Keratinocyte (primary cell): ENCODE results near the gene MOGAT1. TPM values are rescaled to one million over a fixed set of nuclear protein-coding genes. Genes with fewer than 3 reads are reported as not detected.

Experiments
- DNase-seq: peaks from one replicate; pipeline ENCODE4 v3.0.0-alpha.2; 2011; ENCODE audit warnings: low read depth, missing footprints, low spot score
- FAIRE-seq: peaks from 2 replicates; lab custom pipeline; 2011; peaks lifted over from hg19 to GRCh38; lab: Jason Lieb, UNC
- H2AFZ ChIP-seq: 2 replicates; pipeline ENCODE4 v1.6.0; 2012; ENCODE audit warnings: low read length, control low read depth, inconsistent platforms; ENCODE audit not compliant: control insufficient read depth
- H3K27ac ChIP-seq: 2 replicates; pipeline ENCODE4 v1.5.1; 2011; ENCODE audit warnings: low read length; ENCODE audit not compliant: control insufficient read depth, insufficient read depth
- H3K27me3 ChIP-seq: 3 replicates; pipeline ENCODE4 v1.6.0; 2011; ENCODE audit warnings: low read length; ENCODE audit not compliant: control insufficient read depth, insufficient read depth; ENCODE audit errors: extremely low read depth
- H3K36me3 ChIP-seq, 2 experiments: 2 replicates in 1 of 2; 3 replicates in 1 of 2; pipeline ENCODE4 v1.5.1; 2011; ENCODE audit warnings: low read length in 2 of 2, mild to moderate bottlenecking in 1 of 2; ENCODE audit not compliant: control insufficient read depth in 2 of 2, insufficient read depth in 2 of 2; ENCODE audit errors: extremely low read depth in 1 of 2
- H3K4me1 ChIP-seq: 3 replicates; pipeline ENCODE4 v1.5.1; 2011; ENCODE audit warnings: low read length; ENCODE audit not compliant: control insufficient read depth, insufficient read depth; ENCODE audit errors: extremely low read depth
- H3K4me2 ChIP-seq: 3 replicates; pipeline ENCODE4 v1.6.0; 2011; ENCODE audit warnings: low read depth, low read length; ENCODE audit not compliant: control insufficient read depth, insufficient read depth; ENCODE audit errors: extremely low read depth
- H3K4me3 ChIP-seq, 3 experiments: fragments of 200-600 bp in 1 of 3; sonication (generic) in 1 of 3; 2 replicates in 2 of 3; 3 replicates in 1 of 3; pipeline ENCODE4 v1.5.1; 2011 to 2016; ENCODE audit warnings: low read length in 3 of 3, mild to moderate bottlenecking in 3 of 3, control low read depth in 2 of 3, inconsistent platforms in 1 of 3, low read depth in 1 of 3, mixed read lengths in 1 of 3, mixed run types in 1 of 3, moderate library complexity in 1 of 3; ENCODE audit not compliant: control insufficient read depth in 2 of 3, insufficient read depth in 2 of 3; ENCODE audit errors: extremely low read depth in 1 of 3
- H3K79me2 ChIP-seq: 2 replicates; pipeline ENCODE4 v1.6.0; 2012; ENCODE audit warnings: low read length; ENCODE audit not compliant: control insufficient read depth, insufficient read depth
- H3K9ac ChIP-seq: 3 replicates; pipeline ENCODE4 v1.6.0; 2011; ENCODE audit warnings: low read length; ENCODE audit not compliant: control insufficient read depth, insufficient read depth; ENCODE audit errors: extremely low read depth
- H3K9me1 ChIP-seq: 3 replicates; pipeline ENCODE4 v1.6.0; 2011; ENCODE audit warnings: low read length; ENCODE audit not compliant: control insufficient read depth, insufficient read depth; ENCODE audit errors: extremely low read depth
- H3K9me3 ChIP-seq: 2 replicates; pipeline ENCODE4 v1.5.1; 2012; ENCODE audit warnings: low read depth, low read length; ENCODE audit not compliant: control insufficient read depth
- H4K20me1 ChIP-seq: 3 replicates; pipeline ENCODE4 v1.6.0; 2011; ENCODE audit warnings: low read length; ENCODE audit not compliant: control insufficient read depth, insufficient read depth; ENCODE audit errors: extremely low read depth
- EZH2 ChIP-seq: IDR thresholded peaks from one replicate; pipeline ENCODE4 v1.6.1; 2012; ENCODE audit warnings: inconsistent platforms, mild to moderate bottlenecking, low read length, moderate library complexity
- dilution Hi-C: fragments of 300-500 bp; cut with MboI; formaldehyde crosslinking; loops from one replicate; pipeline ENCODE4 v1.7.0; 2020; ENCODE audit warnings: low sequenced_read_pairs; ENCODE audit not compliant: extremely low pct_ligation_motif_present
- polyA plus RNA-seq, 5 experiments: library from polyadenylated mRNA; depleted of rRNA in 3 of 5; stranded (reverse) in 3 of 5; stranded (forward) in 1 of 5; unstranded in 1 of 5; fragments of >200 nt; gene quantifications; 1 replicate in 1 of 5; 2 replicates in 3 of 5; 3 replicates in 1 of 5; pipeline versions ENCODE4 v1.2.1 to v1.2.3, GENCODE V29; 2011 to 2012; ENCODE audit warnings: missing spikeins in 2 of 5, low read depth in 1 of 5, low replicate concordance in 1 of 5
- TF ChIP-seq, protein P1 (sequence below), 3 experiments: IDR thresholded peaks in 1 of 3; conservative IDR thresholded peaks in 1 of 3; optimal IDR thresholded peaks in 1 of 3; 2 replicates in 2 of 3; 3 replicates in 1 of 3; pipeline versions ENCODE3 to v1.5.1; 2011; ENCODE audit warnings: low read length in 3 of 3, mild to moderate bottlenecking in 3 of 3, moderate library complexity in 2 of 3, control low read depth in 1 of 3, inconsistent platforms in 1 of 3; ENCODE audit not compliant: insufficient read depth in 2 of 3; ENCODE audit errors: extremely low read depth in 1 of 3

MOGAT1 gene
- polyA plus RNA-seq, 1 donor (not counting 4 experiments of a cell fraction or from before 2014, with no cell fraction given) = not detected

DNA sequence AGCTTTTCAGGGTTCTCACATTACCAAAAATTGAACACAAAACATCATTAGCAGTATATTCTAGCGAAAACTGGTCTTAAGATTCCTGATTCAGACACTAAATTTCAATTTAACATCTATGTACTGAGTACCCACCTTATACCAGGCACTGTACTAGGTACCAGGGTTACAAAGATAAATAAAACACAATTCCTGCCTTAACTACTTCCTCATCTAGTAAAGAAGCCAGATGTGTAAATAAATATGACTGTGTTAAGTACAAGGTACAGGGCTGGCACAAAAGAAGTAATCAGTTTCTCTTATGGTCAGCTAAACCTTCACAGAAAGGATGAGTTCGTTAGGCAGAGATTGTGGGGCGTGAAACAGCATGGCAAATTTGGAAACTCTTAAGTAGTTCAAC, 21.7 kb upstream of the MOGAT1 start:
- FAIRE-seq (no peak), DNase-seq (no peak)
- Histone ChIP-seq H4K20me1 (peaks cover 9% of the 10 kb centered on the region), H3K4me3 (no peak overlapping the region), H3K9me3 (no peaks in the 10 kb centered on the region), H3K9me1 (no peaks in the 10 kb centered on the region), H2AFZ (no peak overlapping the region), H3K79me2 (peaks cover 74% of the 10 kb centered on the region), H3K27me3 (no peaks in the 10 kb centered on the region), H3K4me1 (peaks cover 28% of the 10 kb centered on the region), H3K9ac (no peak overlapping the region), H3K4me2 (no peak overlapping the region), H3K27ac (no peak overlapping the region), H3K36me3 (peaks cover 8 to 27% of the 10 kb centered on the region in 2 experiments)
- TF ChIP-seq, protein P1, sequence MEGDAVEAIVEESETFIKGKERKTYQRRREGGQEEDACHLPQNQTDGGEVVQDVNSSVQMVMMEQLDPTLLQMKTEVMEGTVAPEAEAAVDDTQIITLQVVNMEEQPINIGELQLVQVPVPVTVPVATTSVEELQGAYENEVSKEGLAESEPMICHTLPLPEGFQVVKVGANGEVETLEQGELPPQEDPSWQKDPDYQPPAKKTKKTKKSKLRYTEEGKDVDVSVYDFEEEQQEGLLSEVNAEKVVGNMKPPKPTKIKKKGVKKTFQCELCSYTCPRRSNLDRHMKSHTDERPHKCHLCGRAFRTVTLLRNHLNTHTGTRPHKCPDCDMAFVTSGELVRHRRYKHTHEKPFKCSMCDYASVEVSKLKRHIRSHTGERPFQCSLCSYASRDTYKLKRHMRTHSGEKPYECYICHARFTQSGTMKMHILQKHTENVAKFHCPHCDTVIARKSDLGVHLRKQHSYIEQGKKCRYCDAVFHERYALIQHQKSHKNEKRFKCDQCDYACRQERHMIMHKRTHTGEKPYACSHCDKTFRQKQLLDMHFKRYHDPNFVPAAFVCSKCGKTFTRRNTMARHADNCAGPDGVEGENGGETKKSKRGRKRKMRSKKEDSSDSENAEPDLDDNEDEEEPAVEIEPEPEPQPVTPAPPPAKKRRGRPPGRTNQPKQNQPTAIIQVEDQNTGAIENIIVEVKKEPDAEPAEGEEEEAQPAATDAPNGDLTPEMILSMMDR (optimal IDR thresholded peaks at IDR 0.05 in 1 of 3, IDR thresholded peaks at IDR 0.05 in 1 of 3, conservative IDR thresholded peaks at IDR 0.05 in 1 of 3; ENCODE audit: extremely low read depth in 1 of 3, insufficient read depth in 2 of 3, low read length in 3 of 3) = no peak
- TF ChIP-seq EZH2 = no peak
- dilution Hi-C loops = no loop called here

DNA sequence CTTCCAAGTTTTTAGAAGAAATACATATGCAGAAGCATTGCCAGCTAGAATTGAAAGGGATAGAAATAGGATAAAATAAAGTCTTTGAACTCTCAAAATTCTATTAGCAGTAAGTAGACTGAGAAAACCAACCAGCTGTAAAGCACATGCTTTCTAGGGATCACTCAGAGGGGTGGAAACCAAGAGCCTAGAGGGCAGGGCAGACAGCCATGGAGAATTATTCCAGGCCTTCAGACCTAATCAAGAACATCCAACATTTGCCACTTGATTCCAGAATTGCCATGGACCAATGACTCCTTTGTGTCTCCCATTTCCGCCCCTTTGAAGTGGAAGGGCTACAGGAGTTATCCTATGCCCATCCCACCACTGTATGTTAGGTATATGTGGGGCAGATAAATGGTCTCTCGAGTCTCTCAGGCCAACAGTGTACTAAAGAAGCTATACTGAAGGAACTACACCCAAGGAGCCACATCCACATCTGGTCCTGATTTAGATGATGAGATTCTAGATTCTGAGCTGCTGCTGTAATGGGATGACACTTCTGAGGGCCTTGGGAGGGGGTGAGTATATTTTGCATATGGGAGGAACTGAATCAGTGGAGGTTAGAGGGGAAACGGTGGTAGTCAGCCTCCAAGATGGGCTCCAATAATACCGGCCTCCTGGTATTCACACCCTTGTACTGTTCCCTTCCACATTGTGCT, 19.6 kb upstream of the MOGAT1 start:
- no peaks in the 10 kb centered on the region for H3K9me3 ChIP-seq
- H3K79me2 ChIP-seq = peaks cover 74% of the 10 kb centered on the region
- FAIRE-seq (no peak), DNase-seq (no peak)
- dilution Hi-C loops = no loop called here
- no peak overlapping the region for H3K4me3 ChIP-seq
- peak overlapping the region; percentile 96 for H3K4me2 ChIP-seq
- H3K27ac ChIP-seq = peak overlapping the region; percentile 87
- peak overlapping the region; percentile 10 for H3K9ac ChIP-seq
- no peaks in the 10 kb centered on the region for H3K27me3 ChIP-seq
- no peak overlapping the region for H2AFZ ChIP-seq
- no peaks in the 10 kb centered on the region for H3K9me1 ChIP-seq
- H4K20me1 ChIP-seq = peaks cover 6% of the 10 kb centered on the region
- H3K4me1 ChIP-seq = peaks cover 28% of the 10 kb centered on the region
- TF ChIP-seq, protein P1 (optimal IDR thresholded peaks at IDR 0.05 in 1 of 3, IDR thresholded peaks at IDR 0.05 in 1 of 3, conservative IDR thresholded peaks at IDR 0.05 in 1 of 3; ENCODE audit: extremely low read depth in 1 of 3, insufficient read depth in 2 of 3, low read length in 3 of 3) = no peak
- no peak for TF ChIP-seq EZH2
- H3K36me3 ChIP-seq = peaks cover 8 to 20% of the 10 kb centered on the region in 2 experiments
